Measurements from ENCODE around the gene COL1A2.

COL1A2 gene

DNA sequence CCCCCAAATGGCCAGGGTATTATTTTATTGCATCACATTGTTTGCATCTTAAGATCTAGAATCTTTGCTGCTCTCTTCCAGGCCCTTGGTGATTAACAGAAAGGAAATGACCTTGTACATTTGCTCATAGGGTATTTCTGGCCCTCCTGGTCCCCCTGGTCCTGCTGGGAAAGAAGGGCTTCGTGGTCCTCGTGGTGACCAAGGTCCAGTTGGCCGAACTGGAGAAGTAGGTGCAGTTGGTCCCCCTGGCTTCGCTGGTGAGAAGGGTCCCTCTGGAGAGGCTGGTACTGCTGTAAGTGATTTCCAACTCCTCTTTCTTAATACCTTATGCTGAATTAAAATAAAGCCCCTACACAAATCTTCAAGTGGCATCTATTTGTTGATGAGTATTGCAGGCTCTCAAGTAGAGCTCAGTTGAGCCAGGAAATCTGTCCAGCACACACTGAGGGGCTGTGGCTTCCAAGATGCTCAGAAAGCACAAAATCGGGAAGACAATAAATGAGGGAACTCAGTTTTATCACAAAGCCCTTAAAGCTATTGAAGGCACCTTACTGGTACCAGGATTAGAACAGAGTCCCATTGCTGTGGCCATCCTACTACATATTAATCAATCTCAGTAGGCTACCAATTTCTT is 28.2 kb downstream of the COL1A2 start:
- in situ Hi-C loops (cut with MboI; ENCODE audit: low pct_unique_long_range_greater_than_20kb, low sequenced_read_pairs, unreplicated experiment), result no loop called here
- no peak for DNase-seq (ENCODE audit: low spot score)
- TF ChIP-seq, protein P1, sequence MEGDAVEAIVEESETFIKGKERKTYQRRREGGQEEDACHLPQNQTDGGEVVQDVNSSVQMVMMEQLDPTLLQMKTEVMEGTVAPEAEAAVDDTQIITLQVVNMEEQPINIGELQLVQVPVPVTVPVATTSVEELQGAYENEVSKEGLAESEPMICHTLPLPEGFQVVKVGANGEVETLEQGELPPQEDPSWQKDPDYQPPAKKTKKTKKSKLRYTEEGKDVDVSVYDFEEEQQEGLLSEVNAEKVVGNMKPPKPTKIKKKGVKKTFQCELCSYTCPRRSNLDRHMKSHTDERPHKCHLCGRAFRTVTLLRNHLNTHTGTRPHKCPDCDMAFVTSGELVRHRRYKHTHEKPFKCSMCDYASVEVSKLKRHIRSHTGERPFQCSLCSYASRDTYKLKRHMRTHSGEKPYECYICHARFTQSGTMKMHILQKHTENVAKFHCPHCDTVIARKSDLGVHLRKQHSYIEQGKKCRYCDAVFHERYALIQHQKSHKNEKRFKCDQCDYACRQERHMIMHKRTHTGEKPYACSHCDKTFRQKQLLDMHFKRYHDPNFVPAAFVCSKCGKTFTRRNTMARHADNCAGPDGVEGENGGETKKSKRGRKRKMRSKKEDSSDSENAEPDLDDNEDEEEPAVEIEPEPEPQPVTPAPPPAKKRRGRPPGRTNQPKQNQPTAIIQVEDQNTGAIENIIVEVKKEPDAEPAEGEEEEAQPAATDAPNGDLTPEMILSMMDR (IDR thresholded peaks at IDR 0.05; ENCODE audit: extremely low read depth, insufficient read depth, missing control alignments), result no peak

DNA sequence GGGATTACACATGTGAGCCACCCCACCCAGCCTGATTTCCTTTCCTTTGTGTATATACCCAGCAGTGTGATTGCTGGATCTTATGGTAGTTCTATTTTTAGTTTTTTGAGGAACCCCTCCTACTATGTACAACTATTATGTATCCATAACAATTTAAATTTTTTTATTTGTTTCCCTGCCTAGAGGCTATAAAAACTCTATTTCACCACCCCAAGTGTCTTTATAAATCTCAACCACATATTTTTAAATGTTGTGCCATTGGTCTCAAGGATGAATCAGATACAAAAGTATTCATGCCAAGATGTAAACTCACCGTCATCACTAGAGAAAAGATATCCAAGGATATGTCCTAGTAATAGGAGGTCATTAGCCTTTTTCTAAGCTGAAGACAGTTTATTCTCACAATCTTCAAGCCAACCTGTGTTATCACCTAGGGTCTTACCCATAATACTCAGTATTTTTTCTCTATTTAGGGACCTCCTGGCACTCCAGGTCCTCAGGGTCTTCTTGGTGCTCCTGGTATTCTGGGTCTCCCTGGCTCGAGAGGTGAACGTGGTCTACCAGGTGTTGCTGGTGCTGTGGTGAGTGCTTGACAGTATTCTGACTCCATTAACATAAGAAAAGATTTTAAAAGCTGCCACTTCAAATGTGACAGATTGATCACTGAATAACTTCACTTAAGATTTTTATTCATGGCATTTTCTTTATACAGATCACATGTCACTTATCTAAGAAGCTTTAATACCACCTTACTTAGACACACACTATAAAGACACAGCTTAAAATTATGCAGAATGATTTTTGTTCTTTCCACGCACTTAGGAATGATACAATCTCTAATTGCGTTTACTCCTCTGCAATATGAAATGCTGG is 29.4 kb downstream of the COL1A2 start:
- TF ChIP-seq, protein P1 (IDR thresholded peaks at IDR 0.05; ENCODE audit: extremely low read depth, insufficient read depth, missing control alignments), result no peak
- DNase-seq (ENCODE audit: low spot score), result no peak
- in situ Hi-C loops (cut with MboI; ENCODE audit: low pct_unique_long_range_greater_than_20kb, low sequenced_read_pairs, unreplicated experiment), result no loop called here

DNA sequence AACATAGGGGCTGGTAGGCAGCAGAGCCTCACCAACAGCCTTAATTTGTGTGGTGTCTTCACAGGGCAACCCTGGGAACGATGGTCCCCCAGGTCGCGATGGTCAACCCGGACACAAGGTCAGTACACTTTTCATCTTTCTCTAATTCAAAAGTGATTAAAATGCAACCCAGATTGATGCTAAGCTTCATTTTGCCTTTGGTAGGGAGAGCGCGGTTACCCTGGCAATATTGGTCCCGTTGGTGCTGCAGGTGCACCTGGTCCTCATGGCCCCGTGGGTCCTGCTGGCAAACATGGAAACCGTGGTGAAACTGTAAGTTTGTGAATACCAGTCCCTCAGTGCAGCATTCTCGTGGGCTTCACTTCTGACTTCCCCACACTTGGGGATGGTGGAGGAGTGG is 30.9 kb downstream of the COL1A2 start:
- no peak for DNase-seq (ENCODE audit: low spot score)
- TF ChIP-seq, protein P1 (IDR thresholded peaks at IDR 0.05; ENCODE audit: extremely low read depth, insufficient read depth, missing control alignments), result no peak
- in situ Hi-C loops (cut with MboI; ENCODE audit: low pct_unique_long_range_greater_than_20kb, low sequenced_read_pairs, unreplicated experiment), result loop anchor here (25.0 kb wide), 2 partner anchors 762 to 1062 kb away; partner anchors contain the start of gene ASB4

DNA sequence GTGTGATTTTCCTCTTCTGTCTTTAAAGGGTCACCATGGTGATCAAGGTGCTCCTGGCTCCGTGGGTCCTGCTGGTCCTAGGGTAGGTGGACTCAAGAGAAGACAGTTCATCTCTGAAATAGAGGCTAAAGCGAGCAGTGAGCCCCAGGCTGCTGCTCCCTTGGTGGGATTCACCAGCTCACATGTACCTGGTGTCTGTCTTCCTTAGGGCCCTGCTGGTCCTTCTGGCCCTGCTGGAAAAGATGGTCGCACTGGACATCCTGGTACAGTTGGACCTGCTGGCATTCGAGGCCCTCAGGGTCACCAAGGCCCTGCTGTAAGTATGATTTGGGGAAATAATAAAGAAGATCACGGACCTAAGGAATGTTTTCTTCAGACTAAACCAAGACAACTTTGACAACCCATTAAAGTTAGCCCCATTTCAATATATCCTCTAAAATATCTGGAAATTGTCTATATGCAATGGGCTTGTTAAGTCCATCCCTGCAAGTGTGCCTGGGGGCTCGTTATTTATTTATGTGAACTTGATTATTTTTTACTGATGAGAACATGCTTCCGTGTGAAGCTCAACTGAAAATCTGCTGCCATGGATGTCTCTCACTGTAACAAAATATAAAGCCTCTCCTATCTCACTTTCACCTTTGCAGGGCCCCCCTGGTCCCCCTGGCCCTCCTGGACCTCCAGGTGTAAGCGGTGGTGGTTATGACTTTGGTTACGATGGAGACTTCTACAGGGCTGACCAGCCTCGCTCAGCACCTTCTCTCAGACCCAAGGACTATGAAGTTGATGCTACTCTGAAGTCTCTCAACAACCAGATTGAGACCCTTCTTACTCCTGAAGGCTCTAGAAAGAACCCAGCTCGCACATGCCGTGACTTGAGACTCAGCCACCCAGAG is 32.5 kb downstream of the COL1A2 start:
- in situ Hi-C loops (cut with MboI; ENCODE audit: low pct_unique_long_range_greater_than_20kb, low sequenced_read_pairs, unreplicated experiment), result loop anchor here (25.0 kb wide), 2 partner anchors 760 to 1060 kb away; partner anchors contain the start of gene ASB4
- DNase-seq (ENCODE audit: low spot score), result no peak
- TF ChIP-seq, protein P1 (IDR thresholded peaks at IDR 0.05; ENCODE audit: extremely low read depth, insufficient read depth, missing control alignments), result no peak

DNA sequence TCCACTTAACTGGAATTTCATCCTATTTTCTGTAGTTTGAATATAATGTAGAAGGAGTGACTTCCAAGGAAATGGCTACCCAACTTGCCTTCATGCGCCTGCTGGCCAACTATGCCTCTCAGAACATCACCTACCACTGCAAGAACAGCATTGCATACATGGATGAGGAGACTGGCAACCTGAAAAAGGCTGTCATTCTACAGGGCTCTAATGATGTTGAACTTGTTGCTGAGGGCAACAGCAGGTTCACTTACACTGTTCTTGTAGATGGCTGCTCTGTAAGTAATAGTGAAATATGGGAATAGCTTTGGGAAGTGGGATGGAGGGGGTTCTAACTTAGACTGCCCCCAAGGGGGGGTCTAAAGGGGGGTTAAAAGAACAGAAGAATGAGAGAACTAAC is 34.5 kb downstream of the COL1A2 start:
- TF ChIP-seq, protein P1 (IDR thresholded peaks at IDR 0.05; ENCODE audit: extremely low read depth, insufficient read depth, missing control alignments), result no peak
- no peak for DNase-seq (ENCODE audit: low spot score)
- in situ Hi-C loops (cut with MboI; ENCODE audit: low pct_unique_long_range_greater_than_20kb, low sequenced_read_pairs, unreplicated experiment), result loop anchor here (25.0 kb wide), 2 partner anchors 758 to 1058 kb away; partner anchors contain the start of gene ASB4

DNA sequence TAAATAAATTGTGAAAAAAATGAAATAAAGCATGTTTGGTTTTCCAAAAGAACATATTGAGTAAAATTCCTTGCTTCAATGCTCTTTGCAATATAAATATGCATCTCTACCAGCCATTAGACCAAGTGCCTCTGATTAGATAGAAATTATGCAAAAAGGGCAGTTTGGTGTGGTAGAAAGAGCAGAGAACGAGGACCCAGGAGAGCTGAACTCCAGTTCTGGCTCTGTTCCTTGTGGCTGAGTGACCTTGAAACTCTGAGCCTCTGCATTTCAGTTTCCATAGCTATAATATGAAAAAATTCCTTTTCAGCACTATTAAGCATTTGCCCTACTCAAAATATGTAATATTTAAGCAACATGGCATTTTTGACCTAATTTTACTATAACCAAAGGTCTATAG is 36.5 kb downstream of the COL1A2 start:
- TF ChIP-seq, protein P1 (IDR thresholded peaks at IDR 0.05; ENCODE audit: extremely low read depth, insufficient read depth, missing control alignments), result no peak
- no peak for DNase-seq (ENCODE audit: low spot score)
- in situ Hi-C loops (cut with MboI; ENCODE audit: low pct_unique_long_range_greater_than_20kb, low sequenced_read_pairs, unreplicated experiment), result loop anchor here (25.0 kb wide), 2 partner anchors 756 to 1056 kb away; partner anchors contain the start of gene ASB4

Data from GM13977 (cell line).